ENCODE results near the gene SARM1.
"Not testable (repeated sequence)": the region's sequence is repeated elsewhere in the genome, so short reads cannot be mapped to it uniquely, and the experiment has no call there.

SARM1 gene

DNA sequence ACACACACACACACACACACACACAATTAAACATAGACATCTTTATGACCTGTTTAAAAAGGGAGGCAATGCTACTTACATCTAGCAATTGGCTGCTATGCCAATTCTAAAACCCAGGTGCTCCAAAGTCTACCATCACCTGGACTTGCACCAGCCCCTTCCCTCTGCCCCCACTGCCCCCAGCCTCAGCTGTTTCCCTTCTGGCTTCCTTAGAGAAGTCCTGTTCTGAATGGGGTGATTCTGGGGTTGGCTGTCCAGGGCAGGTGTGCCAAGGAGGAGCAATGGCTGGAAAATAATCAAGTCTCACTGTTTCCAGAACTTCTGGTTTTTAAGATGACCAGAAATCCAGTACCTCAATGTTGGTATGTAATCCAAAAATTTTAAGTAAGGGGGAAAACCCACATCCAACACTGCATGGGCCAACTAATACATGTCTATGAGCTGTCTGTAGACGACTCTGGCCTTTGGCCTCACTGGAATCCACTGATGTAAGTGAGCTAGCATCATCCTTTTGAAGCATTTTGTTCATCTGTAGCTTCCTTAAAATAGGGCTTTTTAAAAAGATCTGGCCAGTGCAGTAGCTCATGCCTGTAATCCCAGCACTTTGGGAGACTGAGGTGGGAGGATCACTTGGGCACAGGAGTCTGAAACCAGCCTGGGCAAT is 38.3 kb upstream of the SARM1 start:
- Histone ChIP-seq H3K4me3 (ENCODE audit: low read length) (no peak overlapping the region), H3K27me3 (ENCODE audit: control insufficient read depth, insufficient read depth, low read length) (no peaks in the 10 kb centered on the region), H3K36me3 (ENCODE audit: control insufficient read depth, insufficient read depth, low read length) (peaks cover 2% of the 10 kb centered on the region; the same call in 1 of the 2 replicates), H3K27ac (ENCODE audit: low read length) (no peak overlapping the region), H3K9me3 (ENCODE audit: control insufficient read depth, insufficient read depth, low read length) (no peaks in the 10 kb centered on the region), H3K4me1 (ENCODE audit: control insufficient read depth, insufficient read depth, low read length) (no peaks in the 10 kb centered on the region)
- DNase-seq (ENCODE audit: low read depth, low spot score) = no peak
- no CpG with 5 or more reads among the region's 1 CpG for WGBS (ENCODE audit: insufficient coverage, insufficient read length)

DNA sequence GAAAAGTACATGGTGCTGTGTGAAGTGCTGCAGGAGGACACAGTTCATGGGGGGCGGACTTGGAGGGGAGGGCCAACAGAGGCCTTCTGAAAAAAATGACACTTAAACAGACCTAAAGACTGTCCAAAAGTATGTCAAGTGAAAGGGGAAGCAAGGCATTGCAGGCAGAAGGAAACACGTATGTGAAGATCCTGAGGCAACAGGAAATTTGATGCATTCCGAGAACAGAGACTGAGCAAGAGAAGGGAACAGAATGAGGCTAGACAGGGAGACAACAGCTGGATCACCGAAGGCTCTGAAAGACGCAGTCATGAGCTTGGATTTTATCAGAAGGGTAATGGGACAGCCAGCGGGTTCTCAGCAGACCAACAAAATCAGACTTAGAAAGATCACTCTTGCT is 37.3 kb upstream of the SARM1 start:
- Histone ChIP-seq H3K4me1 (ENCODE audit: control insufficient read depth, insufficient read depth, low read length) (no peaks in the 10 kb centered on the region), H3K27ac (ENCODE audit: low read length) (no peak overlapping the region), H3K27me3 (ENCODE audit: control insufficient read depth, insufficient read depth, low read length) (no peaks in the 10 kb centered on the region), H3K9me3 (ENCODE audit: control insufficient read depth, insufficient read depth, low read length) (no peaks in the 10 kb centered on the region), H3K4me3 (ENCODE audit: low read length) (no peak overlapping the region), H3K36me3 (ENCODE audit: control insufficient read depth, insufficient read depth, low read length) (no peaks in the 10 kb centered on the region)
- WGBS (ENCODE audit: insufficient coverage, insufficient read length) = no CpG with 5 or more reads among the region's 6 CpGs
- DNase-seq (ENCODE audit: low read depth, low spot score) = no peak

DNA sequence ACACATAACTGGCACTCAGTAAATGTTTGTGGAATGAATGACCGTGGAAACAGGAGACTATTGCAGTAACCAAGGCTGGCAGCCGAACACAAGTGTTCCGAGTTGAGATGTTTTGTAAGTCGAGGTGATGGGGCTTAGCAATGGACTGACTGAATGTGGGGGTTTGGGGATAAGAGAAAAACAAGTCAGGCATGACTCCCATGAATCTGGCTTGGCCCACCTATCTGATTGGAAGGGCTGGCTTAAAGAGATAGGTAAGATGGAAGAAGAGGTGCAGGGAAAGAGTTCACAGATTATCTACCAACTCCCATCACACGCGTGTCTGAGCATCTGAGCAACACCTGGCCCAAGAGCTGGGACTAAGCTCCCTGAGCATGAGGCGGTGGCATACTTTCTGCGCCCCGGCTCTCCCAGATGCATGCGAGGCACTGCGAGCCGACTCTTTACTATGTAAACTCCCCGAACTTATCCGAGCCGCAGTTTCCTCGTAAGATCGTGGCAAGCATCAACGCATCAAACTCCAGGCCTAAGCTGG is 36.8 kb upstream of the SARM1 start:
- no peak for DNase-seq (ENCODE audit: low read depth, low spot score)
- Histone ChIP-seq H3K9me3 (ENCODE audit: control insufficient read depth, insufficient read depth, low read length) (no peaks in the 10 kb centered on the region), H3K27me3 (ENCODE audit: control insufficient read depth, insufficient read depth, low read length) (no peaks in the 10 kb centered on the region), H3K36me3 (ENCODE audit: control insufficient read depth, insufficient read depth, low read length) (0 out of 2 replicates have a peak, but pooled peaks cover 3% of the 10 kb centered on the region), H3K4me1 (ENCODE audit: control insufficient read depth, insufficient read depth, low read length) (no peaks in the 10 kb centered on the region), H3K27ac (ENCODE audit: low read length) (no peak overlapping the region), H3K4me3 (ENCODE audit: low read length) (peak overlapping the region; percentile 63)
- WGBS (ENCODE audit: insufficient coverage, insufficient read length) = no CpG with 5 or more reads among the region's 18 CpGs

DNA sequence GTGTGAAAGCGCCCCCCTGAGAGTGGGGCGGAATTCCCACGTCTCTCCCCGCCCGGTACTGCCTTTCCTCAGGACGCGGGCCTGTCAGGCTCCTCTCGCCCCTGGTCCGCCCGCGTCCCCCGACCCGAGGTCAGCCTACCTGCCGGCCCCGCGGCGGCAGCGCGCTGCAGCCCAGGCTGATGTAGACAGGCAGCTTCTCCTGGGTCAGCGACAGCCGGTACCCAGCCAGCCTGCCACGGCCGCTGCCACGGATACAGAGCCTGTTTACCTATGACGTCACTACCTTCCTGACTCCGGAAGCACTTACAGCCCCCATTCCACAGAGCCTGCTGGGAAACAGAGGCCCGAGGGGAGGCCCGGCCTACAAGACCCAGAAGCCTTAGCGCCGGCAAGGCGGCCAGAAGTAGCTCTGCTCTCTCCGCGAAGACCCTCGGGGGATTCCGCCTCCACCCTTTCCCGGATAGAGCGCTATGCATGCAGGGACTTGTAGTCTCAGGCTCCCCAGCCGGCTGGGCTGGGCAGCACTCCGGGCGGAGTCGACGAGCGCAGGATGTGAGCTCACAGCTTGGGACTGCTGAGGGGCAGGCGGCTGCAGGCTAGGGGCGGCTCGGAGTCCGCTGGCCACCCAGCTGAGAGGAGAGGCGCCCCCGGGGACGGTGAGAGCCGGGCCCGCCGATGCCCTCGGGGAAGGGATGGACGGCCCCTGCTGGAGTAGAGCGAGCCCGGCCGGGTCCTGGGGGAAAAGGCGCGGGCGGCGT is 36.1 kb upstream of the SARM1 start, which contains the start of the genes IFT20 and TNFAIP1:
TSS of gene IFT20 (minus strand) at position 272 of the 758 bp plus-strand sequence. CDS start 3,487 bp downstream, outside the sequence.
TSS of gene TNFAIP1 (plus strand) at position 561 of the 758 bp plus-strand sequence. CDS start 3,761 bp downstream, outside the sequence.
- Histone ChIP-seq H3K4me3 (ENCODE audit: low read length) (peak within 1 kb of the TSS; percentile 66), H3K4me1 (ENCODE audit: control insufficient read depth, insufficient read depth, low read length) (no peaks in the 10 kb centered on the region), H3K36me3 (ENCODE audit: control insufficient read depth, insufficient read depth, low read length) (0 out of 2 replicates have a peak, but pooled peaks cover 3% of the 10 kb centered on the region), H3K9me3 (ENCODE audit: control insufficient read depth, insufficient read depth, low read length) (no peaks in the 10 kb centered on the region), H3K27me3 (ENCODE audit: control insufficient read depth, insufficient read depth, low read length) (no peaks in the 10 kb centered on the region), H3K27ac (ENCODE audit: low read length) (no peak within 1 kb of the TSS)
- DNase-seq (ENCODE audit: low read depth, low spot score) = peak; percentile 98
- WGBS (ENCODE audit: insufficient coverage, insufficient read length) = no CpG with 5 or more reads among the region's 62 CpGs

DNA sequence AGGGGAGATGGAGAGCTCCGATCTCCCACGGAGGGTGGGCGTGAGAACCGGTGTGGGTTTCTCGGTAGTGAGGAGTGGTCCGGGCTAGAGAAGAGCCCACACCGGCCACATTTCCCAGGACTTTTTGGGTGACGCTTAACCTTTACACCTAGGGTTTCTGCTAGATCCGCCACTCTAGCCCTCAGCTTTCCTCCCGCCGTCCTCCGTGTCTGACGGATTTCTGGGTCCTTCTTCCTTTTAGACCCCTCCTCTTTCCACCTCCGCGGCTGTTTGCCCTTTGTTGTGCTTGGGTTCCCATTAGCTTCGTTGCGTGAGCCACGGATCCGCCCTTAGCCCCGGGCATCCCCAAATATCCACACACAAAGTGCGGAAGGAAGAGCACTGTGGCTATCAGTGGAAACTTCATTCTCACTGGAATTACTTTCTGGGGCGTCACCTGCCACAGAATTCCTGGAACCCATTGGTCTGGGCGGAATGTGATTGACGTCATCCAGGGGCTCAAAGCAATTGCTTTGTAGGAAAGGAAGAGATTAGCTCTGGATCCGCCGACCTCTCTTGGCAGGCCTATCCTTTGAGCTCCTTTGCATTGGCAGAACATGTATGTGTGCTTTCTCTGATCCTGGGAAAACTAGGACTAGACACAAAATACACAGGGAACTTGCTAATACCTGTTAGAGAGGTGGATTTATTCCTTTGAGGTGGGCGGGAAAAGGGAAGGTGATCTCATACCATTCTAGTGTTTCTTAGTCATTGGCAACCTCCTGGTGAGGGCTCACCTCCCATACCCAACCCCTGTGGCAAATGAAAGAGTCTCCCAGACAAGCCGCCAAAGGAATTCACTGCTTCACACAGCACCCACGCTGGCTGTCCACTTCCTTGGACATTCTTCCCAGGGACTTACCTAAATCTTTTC is 35.3 kb upstream of the SARM1 start:
- Histone ChIP-seq H3K4me3 (ENCODE audit: low read length) (peak overlapping the region; percentile 66), H3K4me1 (ENCODE audit: control insufficient read depth, insufficient read depth, low read length) (no peaks in the 10 kb centered on the region), H3K36me3 (ENCODE audit: control insufficient read depth, insufficient read depth, low read length) (peaks cover 4% of the 10 kb centered on the region), H3K9me3 (ENCODE audit: control insufficient read depth, insufficient read depth, low read length) (no peaks in the 10 kb centered on the region), H3K27ac (ENCODE audit: low read length) (no peak overlapping the region), H3K27me3 (ENCODE audit: control insufficient read depth, insufficient read depth, low read length) (no peaks in the 10 kb centered on the region)
- DNase-seq (ENCODE audit: low read depth, low spot score) = peak; percentile 52
- no CpG with 5 or more reads among the region's 29 CpGs for WGBS (ENCODE audit: insufficient coverage, insufficient read length)

GRCh38 chr17:28338056-28338768 is 33.3 kb upstream of the SARM1 start:
- DNase-seq (ENCODE audit: low read depth, low spot score) = no peak

DNA sequence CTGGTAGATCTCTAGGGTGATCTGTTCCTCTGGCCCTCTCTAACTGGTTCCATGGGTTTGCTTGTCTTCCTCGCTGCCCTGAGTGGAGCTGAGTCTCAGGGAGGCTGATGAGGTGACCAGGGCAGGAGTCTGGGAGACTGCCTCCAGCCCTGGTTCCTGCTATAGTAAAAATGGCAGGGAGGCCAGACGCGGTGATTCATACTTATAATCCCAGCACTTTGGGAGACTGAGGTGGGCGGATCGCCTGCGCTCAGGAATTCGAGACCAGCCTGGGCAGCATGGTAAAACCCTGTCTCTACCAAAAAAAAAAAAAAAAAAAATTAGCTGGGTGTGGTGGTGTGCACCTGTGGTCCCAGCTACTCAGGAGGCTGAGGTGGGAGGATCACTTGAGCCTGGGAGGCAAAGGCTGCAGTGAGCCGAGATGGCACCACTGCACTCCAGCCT is 32.7 kb upstream of the SARM1 start:
- H3K36me3 ChIP-seq (ENCODE audit: control insufficient read depth, insufficient read depth, low read length) = peaks cover 17% of the 10 kb centered on the region
- DNase-seq (ENCODE audit: low read depth, low spot score); H3K9me3 ChIP-seq (ENCODE audit: control insufficient read depth, insufficient read depth, low read length); H3K27ac ChIP-seq (ENCODE audit: low read length); H3K4me1 ChIP-seq (ENCODE audit: control insufficient read depth, insufficient read depth, low read length); H3K27me3 ChIP-seq (ENCODE audit: control insufficient read depth, insufficient read depth, low read length); H3K4me3 ChIP-seq (ENCODE audit: low read length): not testable (repeated sequence)
- WGBS (ENCODE audit: insufficient coverage, insufficient read length) = no CpG with 5 or more reads among the region's 8 CpGs

More at GRCh38 chr17:28338056-28338768, 33.3 kb upstream of the SARM1 start:
- peaks cover 15% of the 10 kb centered on the region for H3K36me3 ChIP-seq (ENCODE audit: control insufficient read depth, insufficient read depth, low read length)
- no peak overlapping the region for H3K4me3 ChIP-seq (ENCODE audit: low read length)
- WGBS (ENCODE audit: insufficient coverage, insufficient read length) = no CpG with 5 or more reads among the region's 5 CpGs
- no peak overlapping the region for H3K27ac ChIP-seq (ENCODE audit: low read length)
- no peaks in the 10 kb centered on the region for H3K27me3 ChIP-seq (ENCODE audit: control insufficient read depth, insufficient read depth, low read length)
- no peaks in the 10 kb centered on the region for H3K4me1 ChIP-seq (ENCODE audit: control insufficient read depth, insufficient read depth, low read length)
- H3K9me3 ChIP-seq (ENCODE audit: control insufficient read depth, insufficient read depth, low read length) = no peaks in the 10 kb centered on the region

DNA sequence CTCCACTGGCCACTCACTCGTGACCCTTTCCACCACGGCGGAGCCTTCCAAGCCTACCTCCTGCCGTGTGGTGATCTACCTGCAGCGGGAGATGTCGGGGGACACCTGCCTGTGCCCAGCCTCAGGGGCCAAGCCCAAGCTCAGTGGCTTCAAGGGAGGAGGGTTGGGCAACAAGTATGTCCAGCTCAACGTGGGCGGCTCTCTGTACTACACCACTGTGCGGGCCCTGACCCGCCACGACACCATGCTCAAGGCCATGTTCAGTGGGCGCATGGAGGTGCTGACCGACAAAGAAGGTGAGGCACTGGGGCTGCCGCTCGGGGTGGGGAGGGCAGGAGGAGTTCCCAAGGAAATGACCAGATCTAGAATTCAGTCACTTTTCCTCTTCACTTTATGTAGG is 32.1 kb upstream of the SARM1 start:
- Histone ChIP-seq H3K27ac (ENCODE audit: low read length) (no peak overlapping the region), H3K36me3 (ENCODE audit: control insufficient read depth, insufficient read depth, low read length) (peaks cover 22% of the 10 kb centered on the region), H3K4me1 (ENCODE audit: control insufficient read depth, insufficient read depth, low read length) (no peaks in the 10 kb centered on the region), H3K9me3 (ENCODE audit: control insufficient read depth, insufficient read depth, low read length) (no peaks in the 10 kb centered on the region), H3K27me3 (ENCODE audit: control insufficient read depth, insufficient read depth, low read length) (no peaks in the 10 kb centered on the region), H3K4me3 (ENCODE audit: low read length) (no peak overlapping the region)
- no peak for DNase-seq (ENCODE audit: low read depth, low spot score)
- WGBS (ENCODE audit: insufficient coverage, insufficient read length) = no CpG with 5 or more reads among the region's 15 CpGs

DNA sequence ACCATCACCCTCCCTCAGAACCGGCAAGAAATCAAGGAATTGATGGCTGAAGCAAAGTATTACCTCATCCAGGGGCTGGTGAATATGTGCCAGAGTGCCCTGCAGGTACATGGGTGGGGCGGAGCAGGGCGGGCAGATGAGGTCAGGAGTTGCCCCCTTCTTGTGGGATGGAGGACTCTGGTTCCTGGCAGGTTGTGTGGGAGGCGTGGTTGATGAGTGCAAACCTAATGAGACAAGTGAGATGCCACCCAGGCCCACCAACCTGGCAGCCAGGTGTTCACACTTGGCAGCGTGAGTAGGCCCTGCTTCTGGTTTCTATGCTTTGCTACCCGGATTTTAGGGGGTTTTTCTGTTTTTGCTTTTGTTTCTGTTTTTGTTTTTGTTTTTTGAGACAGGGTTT is 31.1 kb upstream of the SARM1 start:
- no peaks in the 10 kb centered on the region for H3K27me3 ChIP-seq (ENCODE audit: control insufficient read depth, insufficient read depth, low read length)
- DNase-seq (ENCODE audit: low read depth, low spot score) = no peak
- no peaks in the 10 kb centered on the region for H3K4me1 ChIP-seq (ENCODE audit: control insufficient read depth, insufficient read depth, low read length)
- H3K27ac ChIP-seq (ENCODE audit: low read length) = no peak overlapping the region
- no peaks in the 10 kb centered on the region for H3K9me3 ChIP-seq (ENCODE audit: control insufficient read depth, insufficient read depth, low read length)
- no CpG with 5 or more reads among the region's 6 CpGs for WGBS (ENCODE audit: insufficient coverage, insufficient read length)
- H3K4me3 ChIP-seq (ENCODE audit: low read length) = no peak overlapping the region
- H3K36me3 ChIP-seq (ENCODE audit: control insufficient read depth, insufficient read depth, low read length) = peaks cover 23% of the 10 kb centered on the region
